Measurements from ENCODE around the gene ZNF608. TPM values are rescaled to one million over a fixed set of nuclear protein-coding genes. Genes with fewer than 3 reads are reported as not detected.

Gene ZNF608
- total RNA-seq, 3 donors from 2014 or later = 15.7 to 82.1 (median 58.7) TPM

DNA sequence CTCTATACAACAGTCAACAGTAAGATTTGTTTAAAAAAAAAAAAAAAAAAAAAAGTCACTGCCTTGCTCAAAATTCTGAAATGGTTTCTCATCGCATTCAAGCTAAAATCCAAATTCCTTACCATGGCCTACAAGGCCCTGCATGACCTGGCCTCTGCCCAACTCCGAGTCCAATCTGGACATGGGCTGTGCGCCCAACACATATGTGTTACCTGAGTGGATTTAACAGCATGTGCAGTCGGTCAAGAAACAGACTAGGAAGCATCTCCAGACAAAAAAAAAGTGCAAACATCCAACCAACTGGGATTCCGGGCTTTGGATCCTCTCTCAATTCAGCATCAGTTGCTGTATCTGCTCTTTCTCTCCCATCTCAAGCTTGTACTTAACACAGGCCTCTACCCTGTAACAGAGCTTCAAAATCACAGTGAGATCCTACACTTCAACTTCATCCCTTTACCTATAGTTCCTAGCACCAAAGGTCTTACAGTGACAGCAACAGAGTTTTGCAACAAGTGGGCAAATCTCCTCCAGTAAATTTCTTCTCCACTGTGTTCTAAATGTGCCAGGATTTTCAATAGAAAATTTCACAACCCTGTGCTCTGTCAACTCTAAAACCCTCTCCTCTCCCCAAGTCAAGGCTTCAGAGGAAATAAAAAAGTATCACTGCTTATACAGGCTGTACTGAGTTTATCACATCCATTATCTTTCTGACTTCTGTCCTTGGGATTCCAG, 19.6 kb downstream of the ZNF608 start:
- H3K4me3 ChIP-seq = no peak overlapping the region
- TF ChIP-seq POLR2AphosphoS5 (IDR thresholded peaks at IDR 0.05) (no peak), CTCF (IDR thresholded peaks at IDR 0.05) (no peak), POLR2A (IDR thresholded peaks at IDR 0.05) (no peak)
- H3K27me3 ChIP-seq = no peaks in the 10 kb centered on the region
- no peak for DNase-seq (ENCODE audit: low spot score in 2 of 2)
- no peaks in the 10 kb centered on the region for H3K36me3 ChIP-seq
- no peaks in the 10 kb centered on the region for H3K9me3 ChIP-seq
- intact Hi-C loops (cut with DNase I; ENCODE audit: low total_unique reads) = no loop called here
- H3K4me1 ChIP-seq = no peaks in the 10 kb centered on the region
- H3K27ac ChIP-seq = no peak overlapping the region

- TF ChIP-seq CTCF (IDR thresholded peaks at IDR 0.05) = no peak
- no peak for TF ChIP-seq POLR2AphosphoS5 (IDR thresholded peaks at IDR 0.05)
- no peak for TF ChIP-seq POLR2A (IDR thresholded peaks at IDR 0.05)
- no peak overlapping the region for H3K4me3 ChIP-seq
- no peak overlapping the region for H3K27ac ChIP-seq
- no peak for DNase-seq (ENCODE audit: low spot score in 2 of 2)
- intact Hi-C loops (cut with DNase I; ENCODE audit: low total_unique reads) = no loop called here
- no peaks in the 10 kb centered on the region for H3K4me1 ChIP-seq
- H3K9me3 ChIP-seq = no peaks in the 10 kb centered on the region
- no peaks in the 10 kb centered on the region for H3K27me3 ChIP-seq
- H3K36me3 ChIP-seq = no peaks in the 10 kb centered on the region
Measured at GRCh38 chr5:124725622-124726258, 20.7 kb downstream of the ZNF608 start.

DNA sequence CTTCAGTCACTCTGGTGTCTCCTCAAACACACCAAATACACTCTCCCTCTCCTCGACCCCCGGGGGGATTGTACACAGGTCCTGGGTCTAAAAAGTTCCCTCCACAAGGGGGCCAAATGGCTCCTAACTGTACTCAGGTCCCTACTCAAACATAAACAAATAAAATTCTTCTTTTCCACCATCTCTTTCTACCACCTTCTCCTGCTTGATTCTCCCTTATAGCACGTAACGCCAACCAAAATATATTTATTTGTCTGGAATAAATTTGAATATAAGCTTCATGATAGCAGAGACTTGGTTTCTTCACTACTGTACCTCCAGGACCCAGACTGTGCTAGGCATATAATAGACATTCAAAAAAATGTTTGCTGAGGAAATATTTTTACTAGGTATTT, 21.4 kb downstream of the ZNF608 start:
- H3K27ac ChIP-seq = no peak overlapping the region
- H3K9me3 ChIP-seq = no peaks in the 10 kb centered on the region
- no peak for DNase-seq (ENCODE audit: low spot score in 2 of 2)
- H3K36me3 ChIP-seq = no peaks in the 10 kb centered on the region
- no peaks in the 10 kb centered on the region for H3K27me3 ChIP-seq
- intact Hi-C loops (cut with DNase I; ENCODE audit: low total_unique reads) = no loop called here
- no peak for TF ChIP-seq POLR2A (IDR thresholded peaks at IDR 0.05)
- TF ChIP-seq POLR2AphosphoS5 (IDR thresholded peaks at IDR 0.05) = no peak
- TF ChIP-seq CTCF (IDR thresholded peaks at IDR 0.05) = no peak
- H3K4me1 ChIP-seq = no peaks in the 10 kb centered on the region
- no peak overlapping the region for H3K4me3 ChIP-seq

GRCh38 chr5:124724357-124725039, 21.9 kb downstream of the ZNF608 start:
- no peak overlapping the region for H3K27ac ChIP-seq
- H3K36me3 ChIP-seq = no peaks in the 10 kb centered on the region
- H3K4me3 ChIP-seq = no peak overlapping the region
- TF ChIP-seq POLR2AphosphoS5 (IDR thresholded peaks at IDR 0.05) = no peak
- no peak for DNase-seq (ENCODE audit: low spot score in 2 of 2)
- H3K9me3 ChIP-seq = no peaks in the 10 kb centered on the region
- intact Hi-C loops (cut with DNase I; ENCODE audit: low total_unique reads) = no loop called here
- H3K27me3 ChIP-seq = no peaks in the 10 kb centered on the region
- no peaks in the 10 kb centered on the region for H3K4me1 ChIP-seq

GRCh38 chr5:124721229-124721735, 25.2 kb downstream of the ZNF608 start:
- intact Hi-C loops (cut with DNase I; ENCODE audit: low total_unique reads) = no loop called here
- no peak overlapping the region for H3K27ac ChIP-seq
- no peak overlapping the region for H3K4me3 ChIP-seq
- peaks cover 0 to 7% of the 10 kb centered on the region in 2 donors for H3K4me1 ChIP-seq
- H3K9me3 ChIP-seq = no peaks in the 10 kb centered on the region
- no peak for DNase-seq (ENCODE audit: low spot score in 2 of 2)
- H3K36me3 ChIP-seq = no peaks in the 10 kb centered on the region
- TF ChIP-seq POLR2AphosphoS5 (IDR thresholded peaks at IDR 0.05) (no peak), POLR2A (IDR thresholded peaks at IDR 0.05) (no peak), CTCF (IDR thresholded peaks at IDR 0.05) (no peak)
- no peaks in the 10 kb centered on the region for H3K27me3 ChIP-seq
